Trophoblast cell (in vitro differentiated cells and primary cell): Measurements from ENCODE around the gene SEMA5A.

Source experiments
- DNase-seq, 2 donors: peaks; one replicate each; pipeline ENCODE4 v3.0.0-alpha.2; 2016
- H2AFZ ChIP-seq: 2 replicates; pipeline ENCODE4 v1.6.1; 2013; ENCODE audit warnings: low read length, moderate library complexity, mild to moderate bottlenecking; ENCODE audit not compliant: insufficient read depth, poor library complexity
- H2AK5ac ChIP-seq: 2 replicates; pipeline ENCODE4 v1.6.1; 2013; ENCODE audit warnings: mild to moderate bottlenecking, low read length
- H2BK120ac ChIP-seq: 2 replicates; pipeline ENCODE4 v1.6.1; 2013; ENCODE audit warnings: low read length, mild to moderate bottlenecking, moderate library complexity; ENCODE audit not compliant: insufficient read depth, poor library complexity
- H2BK12ac ChIP-seq: 2 replicates; pipeline ENCODE4 v1.6.1; 2013; ENCODE audit warnings: mild to moderate bottlenecking, low read length, moderate library complexity
- H2BK5ac ChIP-seq: 2 replicates; pipeline ENCODE4 v1.6.1; 2013; ENCODE audit warnings: low read length, low read depth, moderate library complexity, mild to moderate bottlenecking; ENCODE audit not compliant: poor library complexity
- H3K14ac ChIP-seq: 2 replicates; pipeline ENCODE4 v1.6.1; 2013; ENCODE audit warnings: mild to moderate bottlenecking, low read length
- H3K18ac ChIP-seq: 2 replicates; pipeline ENCODE4 v1.6.1; 2013; ENCODE audit warnings: mild to moderate bottlenecking, low read length
- H3K23ac ChIP-seq: 2 replicates; pipeline ENCODE4 v1.6.1; 2013; ENCODE audit warnings: low read length
- H3K27ac ChIP-seq: 2 replicates; pipeline ENCODE4 v1.5.1; 2013; ENCODE audit warnings: low read depth, mild to moderate bottlenecking, inconsistent platforms, low read length, moderate library complexity
- H3K27me3 ChIP-seq: 2 replicates; pipeline ENCODE4 v1.6.1; 2013; ENCODE audit warnings: inconsistent platforms, mild to moderate bottlenecking, low read length, moderate library complexity; ENCODE audit not compliant: insufficient read depth
- H3K36me3 ChIP-seq, 2 experiments: 1 replicate in 1 of 2; 2 replicates in 1 of 2; pipeline ENCODE4 v1.6.1; 2013; ENCODE audit warnings: low read length in 2 of 2, mild to moderate bottlenecking in 2 of 2, moderate library complexity in 1 of 2; ENCODE audit not compliant: insufficient read depth in 2 of 2, control insufficient read depth in 1 of 2
- H3K4ac ChIP-seq: 2 replicates; pipeline ENCODE4 v1.6.1; 2013; ENCODE audit warnings: low read depth, mild to moderate bottlenecking, low read length, moderate library complexity
- H3K4me1 ChIP-seq, 2 experiments: 1 replicate in 1 of 2; 2 replicates in 1 of 2; pipeline ENCODE4 v1.6.1; 2013; ENCODE audit warnings: low read length in 2 of 2, mild to moderate bottlenecking in 2 of 2, moderate library complexity in 1 of 2; ENCODE audit not compliant: insufficient read depth in 2 of 2, control insufficient read depth in 1 of 2
- H3K4me2 ChIP-seq: 2 replicates; pipeline ENCODE4 v1.6.1; 2013; ENCODE audit warnings: inconsistent platforms, mild to moderate bottlenecking, low read length, moderate library complexity
- H3K4me3 ChIP-seq: 2 replicates; pipeline ENCODE4 v1.5.1; 2013; ENCODE audit warnings: mild to moderate bottlenecking, low read depth, low read length, inconsistent platforms
- H3K79me1 ChIP-seq: one replicate; pipeline ENCODE4 v1.6.1; 2013; ENCODE audit warnings: low read length
- H3K79me2 ChIP-seq: 2 replicates; pipeline ENCODE4 v1.6.1; 2013; ENCODE audit warnings: low read length, mild to moderate bottlenecking; ENCODE audit not compliant: control insufficient read depth, insufficient read depth, poor library complexity
- H3K9ac ChIP-seq: 2 replicates; pipeline ENCODE4 v1.6.1; 2013; ENCODE audit warnings: mild to moderate bottlenecking, low read length
- H3K9me3 ChIP-seq: 2 replicates; pipeline ENCODE4 v1.6.1; 2013; ENCODE audit warnings: low read depth, mild to moderate bottlenecking, control low read depth, inconsistent platforms, low read length; ENCODE audit not compliant: insufficient read depth
- H4K12ac ChIP-seq: 2 replicates; pipeline ENCODE4 v1.6.1; 2013; ENCODE audit warnings: low read depth, mild to moderate bottlenecking, low read length, moderate library complexity
- H4K8ac ChIP-seq: 2 replicates; pipeline ENCODE4 v1.6.1; 2013; ENCODE audit warnings: low read depth, mild to moderate bottlenecking, low read length, moderate library complexity
- H4K91ac ChIP-seq: one replicate; pipeline ENCODE4 v1.6.1; 2013; ENCODE audit warnings: low read depth, mild to moderate bottlenecking, low read length, moderate library complexity
- WGBS: extraction: QIAGEN DNeasy Blood & Tissue Kit; methylation state at CpG from one replicate; pipeline ENCODE4 v1.1.7; 2013; ENCODE audit warnings: missing lambda C conversion rate; ENCODE audit not compliant: insufficient read length, insufficient coverage; ENCODE audit errors: extremely low coverage; 5-methylcytosine and 5-hydroxymethylcytosine counted together

Gene SEMA5A

GRCh38 chr5:9282211-9282610 lies 263.7 kb downstream of the SEMA5A start:
- Histone ChIP-seq H3K23ac (no peak overlapping the region), H3K14ac (no peak overlapping the region), H4K91ac (no peak overlapping the region), H3K4me3 (no peak overlapping the region), H2BK120ac (no peak overlapping the region), H2AFZ (no peak overlapping the region), H3K27ac (no peak overlapping the region), H3K36me3 (peaks cover 2 to 3% of the 10 kb centered on the region in 2 experiments), H2BK12ac (no peak overlapping the region), H4K8ac (no peak overlapping the region), H3K4me2 (no peak overlapping the region), H4K12ac (no peak overlapping the region), H3K4me1 (peaks cover 0 to 1% of the 10 kb centered on the region in 2 experiments), H3K4ac (no peak overlapping the region), H3K79me2 (no peaks in the 10 kb centered on the region), H3K18ac (no peak overlapping the region), H3K9me3 (peaks cover 6% of the 10 kb centered on the region), H3K27me3 (no peaks in the 10 kb centered on the region), H3K79me1 (no peaks in the 10 kb centered on the region), H3K9ac (no peak overlapping the region), H2AK5ac (no peak overlapping the region), H2BK5ac (no peak overlapping the region)
- DNase-seq: no peak
- WGBS: no CpG with 5 or more reads among the region's 3 CpGs

GRCh38 chr5:9279774-9280173 lies 266.1 kb downstream of the SEMA5A start:
- no peak overlapping the region for H3K23ac ChIP-seq
- H4K12ac ChIP-seq: no peak overlapping the region
- peaks cover 2 to 3% of the 10 kb centered on the region in 2 experiments for H3K36me3 ChIP-seq
- H2BK120ac ChIP-seq: no peak overlapping the region
- H3K79me2 ChIP-seq: no peaks in the 10 kb centered on the region
- H2BK5ac ChIP-seq: no peak overlapping the region
- whole genome bisulfite sequencing: no CpG with 5 or more reads among the region's 1 CpG
- H3K4me1 ChIP-seq: peaks cover 0 to 1% of the 10 kb centered on the region in 2 experiments
- H3K18ac ChIP-seq: no peak overlapping the region
- no peak overlapping the region for H3K4me3 ChIP-seq
- no peak overlapping the region for H3K4me2 ChIP-seq
- H4K91ac ChIP-seq: no peak overlapping the region
- no peak overlapping the region for H3K14ac ChIP-seq
- no peak overlapping the region for H2BK12ac ChIP-seq
- no peak overlapping the region for H2AK5ac ChIP-seq
- no peak overlapping the region for H3K9ac ChIP-seq
- no peak overlapping the region for H3K27ac ChIP-seq
- H3K4ac ChIP-seq: no peak overlapping the region
- no peak overlapping the region for H2AFZ ChIP-seq
- DNase-seq: no peak
- H3K27me3 ChIP-seq: no peaks in the 10 kb centered on the region
- no peaks in the 10 kb centered on the region for H3K79me1 ChIP-seq
- no peak overlapping the region for H4K8ac ChIP-seq
- H3K9me3 ChIP-seq: peaks cover 6% of the 10 kb centered on the region

- Histone ChIP-seq H2BK120ac (no peak overlapping the region), H3K79me1 (no peaks in the 10 kb centered on the region), H3K9me3 (peaks cover 6% of the 10 kb centered on the region), H4K8ac (no peak overlapping the region), H3K4me3 (no peak overlapping the region), H3K27ac (no peak overlapping the region), H3K27me3 (no peaks in the 10 kb centered on the region), H3K4me1 (no peaks in the 10 kb centered on the region), H3K4me2 (no peak overlapping the region), H4K91ac (no peak overlapping the region), H3K9ac (no peak overlapping the region), H2AFZ (no peak overlapping the region), H3K36me3 (peaks cover 2 to 3% of the 10 kb centered on the region in 2 experiments), H3K23ac (no peak overlapping the region), H2BK5ac (no peak overlapping the region), H3K14ac (no peak overlapping the region), H4K12ac (no peak overlapping the region), H3K18ac (no peak overlapping the region), H2BK12ac (no peak overlapping the region), H3K79me2 (no peaks in the 10 kb centered on the region), H2AK5ac (no peak overlapping the region), H3K4ac (no peak overlapping the region)
- DNase-seq: no peak
- no CpG with 5 or more reads among the region's 3 CpGs for WGBS
Observed at GRCh38 chr5:9278921-9279603, 266.8 kb downstream of the SEMA5A start.

GRCh38 chr5:9269014-9269413 lies 276.9 kb downstream of the SEMA5A start:
- Histone ChIP-seq H2AK5ac (no peak overlapping the region), H3K79me2 (no peaks in the 10 kb centered on the region), H3K23ac (no peak overlapping the region), H4K91ac (no peak overlapping the region), H3K27ac (no peak overlapping the region), H3K4ac (no peak overlapping the region), H3K27me3 (no peaks in the 10 kb centered on the region), H3K36me3 (no peaks in the 10 kb centered on the region), H4K8ac (no peak overlapping the region), H3K79me1 (peaks cover 10% of the 10 kb centered on the region), H3K4me2 (no peak overlapping the region), H2AFZ (no peak overlapping the region), H3K4me3 (no peak overlapping the region), H2BK5ac (no peak overlapping the region), H3K18ac (no peak overlapping the region), H3K4me1 (peaks cover 9 to 13% of the 10 kb centered on the region in 2 experiments), H2BK120ac (no peak overlapping the region), H3K9me3 (no peaks in the 10 kb centered on the region), H4K12ac (no peak overlapping the region), H3K9ac (no peak overlapping the region), H2BK12ac (no peak overlapping the region), H3K14ac (no peak overlapping the region)
- WGBS: no CpG with 5 or more reads among the region's 4 CpGs
- no peak for DNase-seq
